ENCODE measurements around the gene KIT.

GRCh38 chr4:54614149-54614548 is 43.6 kb upstream of the KIT start:
- TF ChIP-seq GATA3 (IDR thresholded peaks at IDR 0.05; ENCODE audit: low read depth, low read length) (no peak), GATA2 (IDR thresholded peaks at IDR 0.05; ENCODE audit: low read depth, low read length) (no peak)
